Gastrocnemius medialis (tissue), 4 donors: ENCODE data around the gene CCDC150. TPM values are rescaled to one million over a fixed set of nuclear protein-coding genes. Genes with fewer than 3 reads are reported as not detected.

ENCODE experiments used
- ATAC-seq, 2 donors: fragments of 150-250 bp; one replicate each; pipeline ENCODE4 v1.9.1; 2016
- DNase-seq, 2 donors: peaks; one replicate each; pipeline ENCODE4 v3.0.0-alpha.2; 2019
- H3K27ac ChIP-seq, 4 donors: fragments of 200-600 bp; sonication (generic); 1 replicate in 1 of 4; 2 replicates in 3 of 4; pipeline ENCODE4 v1.5.1; 2016 to 2018; ENCODE audit warnings: mild to moderate bottlenecking in 2 of 4, moderate library complexity in 1 of 4
- H3K27me3 ChIP-seq, 3 donors: fragments of 200-600 bp; sonication (generic) in 2 of 3; 1 replicate in 1 of 3; 2 replicates in 2 of 3; pipeline versions ENCODE4 v1.5.1 to v1.6.0; 2016 to 2019; ENCODE audit warnings: mild to moderate bottlenecking in 1 of 3, moderate library complexity in 1 of 3
- H3K36me3 ChIP-seq, 2 donors: fragments of 200-600 bp; sonication (generic) in 1 of 2; one replicate each; pipeline ENCODE4 v1.5.1; 2017 to 2018
- H3K4me1 ChIP-seq, 2 donors: fragments of 200-600 bp; sonication (generic) in 1 of 2; one replicate each; pipeline ENCODE4 v1.5.1; 2016 to 2017; ENCODE audit warnings: mild to moderate bottlenecking in 2 of 2
- H3K4me3 ChIP-seq, 4 donors: fragments of 200-600 bp; sonication (generic) in 3 of 4; 1 replicate in 1 of 4; 2 replicates in 3 of 4; pipeline ENCODE4 v1.5.1; 2016 to 2019; ENCODE audit warnings: mild to moderate bottlenecking in 2 of 4
- H3K9me3 ChIP-seq, 3 donors: fragments of 200-600 bp; sonication (generic) in 2 of 3; 1 replicate in 1 of 3; 2 replicates in 2 of 3; pipeline ENCODE4 v1.5.1; 2016 to 2019
- CTCF ChIP-seq, 5 experiments: fragments of 450-650 bp in 3 of 5; fragments of 200-600 bp in 2 of 5; sonication (generic) in 2 of 5; IDR thresholded peaks in 4 of 5; conservative IDR thresholded peaks in 1 of 5; 1 replicate in 4 of 5; 2 replicates in 1 of 5; pipeline ENCODE4 v1.5.1; 2016 to 2019; ENCODE audit warnings: antibody characterized with exemption in 5 of 5, mild to moderate bottlenecking in 3 of 5, moderate library complexity in 3 of 5
- POLR2A ChIP-seq, 2 donors: fragments of 450-650 bp; IDR thresholded peaks; one replicate each; pipeline ENCODE4 v1.6.1; 2017; ENCODE audit warnings: antibody characterized with exemption in 2 of 2, mild to moderate bottlenecking in 2 of 2, moderate library complexity in 2 of 2
- in situ Hi-C, 4 donors: fragments of 200-750 bp; cut with MboI; loops; one replicate each; pipeline versions ENCODE4 v1.15.0 to v1.8.0; 2017; ENCODE audit warnings: low sequenced_read_pairs in 4 of 4
- intact Hi-C: fragments of 100-400 bp; cut with DNase I; formaldehyde crosslinking; loops from one replicate; pipeline ENCODE4 v1.15.1; 2023; ENCODE audit warnings: low total_unique reads
- total RNA-seq, 4 donors: library from RNA; depleted of rRNA; stranded (reverse); fragments of >200 nt; gene quantifications; one replicate each; pipeline versions ENCODE4 v1.1.0 to v1.2.3, GENCODE V29; 2016

Gene CCDC150
- total RNA-seq, 4 donors from 2014 or later: 0.31 to 0.83 TPM; not detected in 2

DNA sequence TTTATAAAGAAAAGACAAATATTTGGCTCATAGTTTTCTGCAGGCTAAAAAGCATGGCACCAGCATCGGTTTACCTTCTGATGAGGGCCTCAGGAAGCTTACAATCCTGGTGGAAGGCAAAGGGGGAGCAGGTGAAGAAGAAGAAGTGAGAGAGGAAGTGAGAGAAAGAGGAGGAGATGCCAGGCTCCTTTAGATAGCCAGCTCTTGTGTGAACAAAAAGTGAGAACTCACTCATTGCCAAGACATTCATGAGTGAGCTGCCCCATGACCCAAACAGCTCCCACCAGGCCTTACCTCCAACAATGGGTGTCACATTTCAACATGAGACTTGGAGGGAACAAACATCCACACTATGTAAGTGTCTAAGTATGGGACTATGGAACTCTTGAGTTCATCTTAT, 14.3 kb downstream of the CCDC150 start:
- Histone ChIP-seq H3K4me3 (no peak overlapping the region), H3K27me3 (no peaks in the 10 kb centered on the region), H3K9me3 (peaks cover 0 to 6% (median 0%) of the 10 kb centered on the region in 3 donors), H3K27ac (no peak overlapping the region), H3K36me3 (no peaks in the 10 kb centered on the region), H3K4me1 (no peaks in the 10 kb centered on the region)
- in situ Hi-C loops (no loop called here), intact Hi-C loops (no loop called here)
- ATAC-seq: no peak
- no peak for TF ChIP-seq POLR2A (IDR thresholded peaks at IDR 0.05)
- TF ChIP-seq CTCF (IDR thresholded peaks at IDR 0.05 in 4 of 5, conservative IDR thresholded peaks at IDR 0.05 in 1 of 5): no peak
- no peak for DNase-seq

DNA sequence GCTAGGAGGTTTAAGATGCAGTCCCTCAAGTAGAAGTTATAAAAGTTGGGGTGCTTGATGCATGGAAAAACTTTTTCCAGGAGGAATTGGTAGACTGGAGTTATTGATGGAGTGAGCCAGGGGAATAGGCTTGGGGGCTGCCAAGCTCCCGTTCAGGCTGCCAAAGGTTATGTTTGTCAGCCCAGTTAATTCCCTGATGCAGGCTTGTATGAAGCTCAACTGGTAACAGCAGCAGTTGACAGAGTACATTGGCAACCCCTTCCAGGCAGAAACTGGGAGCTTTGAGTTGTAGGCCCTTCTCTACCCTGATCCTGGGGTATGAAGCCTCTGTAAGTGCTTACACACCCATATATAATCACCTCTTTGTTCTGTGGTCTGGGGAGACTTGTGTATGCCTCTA, 16.2 kb downstream of the CCDC150 start:
- H3K36me3 ChIP-seq: no peaks in the 10 kb centered on the region
- TF ChIP-seq POLR2A (IDR thresholded peaks at IDR 0.05) (no peak), CTCF (IDR thresholded peaks at IDR 0.05 in 4 of 5, conservative IDR thresholded peaks at IDR 0.05 in 1 of 5) (no peak)
- ATAC-seq: no peak
- no peak overlapping the region for H3K27ac ChIP-seq
- intact Hi-C loops: no loop called here
- no peaks in the 10 kb centered on the region for H3K27me3 ChIP-seq
- in situ Hi-C loops: no loop called here
- H3K4me1 ChIP-seq: no peaks in the 10 kb centered on the region
- H3K9me3 ChIP-seq: no peaks in the 10 kb centered on the region
- no peak for DNase-seq
- no peak overlapping the region for H3K4me3 ChIP-seq

GRCh38 chr2:196657333-196657732, 17.8 kb downstream of the CCDC150 start:
- DNase-seq (no peak), ATAC-seq (no peak)
- in situ Hi-C loops: no loop called here
- Histone ChIP-seq H3K4me3 (no peak overlapping the region), H3K4me1 (no peaks in the 10 kb centered on the region), H3K27ac (no peak overlapping the region), H3K9me3 (no peaks in the 10 kb centered on the region), H3K36me3 (no peaks in the 10 kb centered on the region), H3K27me3 (no peaks in the 10 kb centered on the region)
- intact Hi-C loops: no loop called here
- TF ChIP-seq CTCF (IDR thresholded peaks at IDR 0.05 in 4 of 5, conservative IDR thresholded peaks at IDR 0.05 in 1 of 5): no peak
- no peak for TF ChIP-seq POLR2A (IDR thresholded peaks at IDR 0.05)

DNA sequence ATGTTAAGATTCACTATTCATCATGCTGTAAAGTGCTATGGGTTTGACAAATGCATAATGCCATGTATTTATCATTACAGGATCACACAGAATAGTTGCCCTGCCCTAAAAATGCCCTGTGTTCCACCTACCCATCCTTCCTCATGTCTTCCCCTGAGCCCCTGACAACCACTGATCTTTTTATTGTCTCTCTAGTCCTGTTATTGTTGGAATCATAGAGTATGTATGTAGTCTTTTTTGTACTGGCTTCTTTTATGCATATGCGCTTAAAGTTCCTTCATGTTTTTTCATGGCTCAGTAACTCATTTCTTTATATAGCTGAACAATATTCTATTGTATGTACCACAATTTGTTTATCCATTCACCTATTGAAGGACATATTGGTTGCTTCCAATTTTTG, 20.3 kb downstream of the CCDC150 start:
- Histone ChIP-seq H3K4me1 (no peaks in the 10 kb centered on the region), H3K9me3 (no peaks in the 10 kb centered on the region), H3K36me3 (no peaks in the 10 kb centered on the region), H3K27me3 (no peaks in the 10 kb centered on the region), H3K27ac (no peak overlapping the region), H3K4me3 (no peak overlapping the region)
- TF ChIP-seq CTCF (IDR thresholded peaks at IDR 0.05 in 4 of 5, conservative IDR thresholded peaks at IDR 0.05 in 1 of 5) (no peak), POLR2A (IDR thresholded peaks at IDR 0.05) (no peak)
- DNase-seq (no peak), ATAC-seq (no peak)
- intact Hi-C loops (no loop called here), in situ Hi-C loops (no loop called here)

GRCh38 chr2:196660244-196660643, 20.7 kb downstream of the CCDC150 start:
- H3K4me1 ChIP-seq: no peaks in the 10 kb centered on the region
- DNase-seq (no peak), ATAC-seq (no peak)
- TF ChIP-seq CTCF (IDR thresholded peaks at IDR 0.05 in 4 of 5, conservative IDR thresholded peaks at IDR 0.05 in 1 of 5) (no peak), POLR2A (IDR thresholded peaks at IDR 0.05) (no peak)
- H3K4me3 ChIP-seq: no peak overlapping the region
- H3K36me3 ChIP-seq: no peaks in the 10 kb centered on the region
- no peaks in the 10 kb centered on the region for H3K27me3 ChIP-seq
- intact Hi-C loops: no loop called here
- H3K27ac ChIP-seq: no peak overlapping the region
- H3K9me3 ChIP-seq: no peaks in the 10 kb centered on the region
- in situ Hi-C loops: no loop called here
